HCT116 (cell line): Measurements from ENCODE around the gene ERGIC1. TPM values are rescaled to one million over a fixed set of nuclear protein-coding genes. Genes with fewer than 3 reads are reported as not detected.
"Not testable (repeated sequence)": the region's sequence is repeated elsewhere in the genome, so short reads cannot be mapped to it uniquely, and the experiment has no call there.

Experiments used
- ATAC-seq: fragments of 200-7000 bp; cut with Tn5 transposase; 2 replicates; pipeline ENCODE4 v1.9.1; 2020; ENCODE audit warnings: mild to moderate bottlenecking, moderate library complexity
- BruUV-seq: library from RNA; stranded (reverse); fragments of 400-500 nt; replicated peaks from 2 replicates; lab custom pipeline; 2021; lab: Mats Ljungman, UMichigan
- CTCF ChIA-PET: fragments of 300-600 bp; sonication (Branson Sonifier 250); formaldehyde crosslinking; loops from one replicate; lab custom pipeline; 2021; ENCODE audit warnings: antibody characterized with exemption; lab: Charles Lee
- POLR2A ChIA-PET: fragments of 300-600, 350-600 bp; sonication (Branson Sonifier 250); formaldehyde crosslinking; loops from one replicate; lab custom pipeline; 2021; ENCODE audit warnings: antibody characterized with exemption; lab: Charles Lee
- RAD21 ChIA-PET, 2 experiments: fragments of 300-600 bp; sonication (Branson Sonifier 250); formaldehyde crosslinking; loops; one replicate each; lab custom pipeline; 2023; ENCODE audit warnings: low total read pairs in 2 of 2; ENCODE audit not compliant: uncharacterized antibody in 2 of 2, unreplicated experiment in 2 of 2, low non-redundant PET in 1 of 2; lab: Charles Lee
- DNase-seq: peaks from one replicate; pipeline ENCODE4 v3.0.0-alpha.2; 2010; ENCODE audit warnings: low read depth, low spot score
- H2AFZ ChIP-seq: fragments of 200-600 bp; shearing (Covaris generic), sonication (generic); 2 replicates; pipeline ENCODE4 v1.6.1; 2017; ENCODE audit warnings: low read depth, mixed run types, mixed read lengths, antibody characterized with exemption, low read length; ENCODE audit not compliant: poor library complexity, severe bottlenecking
- H3K27ac ChIP-seq: 2 replicates; pipeline ENCODE4 v1.5.1; 2012; ENCODE audit warnings: low read depth, low read length
- H3K27me3 ChIP-seq: fragments of 200-600 bp; sonication (generic); 2 replicates; pipeline ENCODE4 v1.6.1; 2016; ENCODE audit warnings: mixed run types, low read length, mixed read lengths; ENCODE audit not compliant: insufficient read depth
- H3K36me3 ChIP-seq, 2 experiments: fragments of 200-500 bp in 1 of 2; fragments of 200-600 bp in 1 of 2; sonication (Bioruptor generic) in 1 of 2; sonication (generic) in 1 of 2; 2 replicates each; pipeline versions ENCODE4 v1.5.1 to v1.6.1; 2014 to 2016; ENCODE audit warnings: low read length in 2 of 2, inconsistent platforms in 1 of 2, mixed read lengths in 1 of 2, mixed run types in 1 of 2; ENCODE audit not compliant: insufficient read depth in 2 of 2, control insufficient read depth in 1 of 2
- H3K4me1 ChIP-seq, 2 experiments: fragments of 200-600 bp in 1 of 2; sonication (generic) in 1 of 2; 2 replicates each; pipeline versions ENCODE4 v1.5.1 to v1.6.1; 2012 to 2017; ENCODE audit warnings: low read length in 2 of 2, inconsistent platforms in 1 of 2, mild to moderate bottlenecking in 1 of 2, mixed read lengths in 1 of 2, mixed run types in 1 of 2, moderate library complexity in 1 of 2; ENCODE audit not compliant: insufficient read depth in 2 of 2, control insufficient read depth in 1 of 2
- H3K4me2 ChIP-seq: fragments of 200-600 bp; sonication (generic); 2 replicates; pipeline ENCODE4 v1.6.1; 2017; ENCODE audit warnings: mixed run types, low read length, mixed read lengths
- H3K4me3 ChIP-seq, 2 experiments: fragments of 200-600 bp in 1 of 2; sonication (generic) in 1 of 2; replicated peaks in 1 of 2; 2 replicates each; pipeline ENCODE4 v1.5.1; 2011 to 2016; ENCODE audit warnings: low read length in 2 of 2, control low read depth in 1 of 2, low read depth in 1 of 2, mild to moderate bottlenecking in 1 of 2, mixed read lengths in 1 of 2, mixed run types in 1 of 2
- H3K79me2 ChIP-seq: fragments of 200-600 bp; sonication (generic); 2 replicates; pipeline ENCODE4 v1.6.1; 2017; ENCODE audit warnings: mild to moderate bottlenecking, mixed run types, low read length, moderate library complexity, mixed read lengths; ENCODE audit not compliant: insufficient read depth
- H3K9ac ChIP-seq: fragments of 200-600 bp; sonication (generic); 2 replicates; pipeline ENCODE4 v1.6.1; 2016; ENCODE audit warnings: low read length, mixed read lengths
- H3K9me2 ChIP-seq: fragments of 200-600 bp; sonication (generic), shearing (Covaris generic); 2 replicates; pipeline ENCODE4 v1.6.1; 2017; ENCODE audit warnings: mixed run types, mild to moderate bottlenecking, moderate library complexity; ENCODE audit not compliant: insufficient read depth
- H3K9me3 ChIP-seq, 2 experiments: fragments of 200-500 bp in 1 of 2; fragments of 200-600 bp in 1 of 2; sonication (Bioruptor generic) in 1 of 2; sonication (generic) in 1 of 2; 2 replicates each; pipeline ENCODE4 v1.6.1; 2014 to 2017; ENCODE audit warnings: low read length in 2 of 2, mixed read lengths in 2 of 2, inconsistent platforms in 1 of 2, low read depth in 1 of 2, mild to moderate bottlenecking in 1 of 2, mixed run types in 1 of 2, moderate library complexity in 1 of 2; ENCODE audit not compliant: control insufficient read depth in 1 of 2, insufficient read depth in 1 of 2
- H4K20me1 ChIP-seq: fragments of 200-600 bp; sonication (generic), shearing (Covaris generic); 2 replicates; pipeline ENCODE4 v1.6.1; 2017; ENCODE audit warnings: mixed run types, mild to moderate bottlenecking, moderate library complexity; ENCODE audit not compliant: insufficient read depth
- CBX3 ChIP-seq: IDR thresholded peaks from 2 replicates; pipeline ENCODE4 v1.6.1; 2012; ENCODE audit warnings: low read depth
- ELF1 ChIP-seq: IDR thresholded peaks from 2 replicates; pipeline ENCODE4 v1.6.1; 2012; ENCODE audit warnings: low read depth, borderline replicate concordance
- EZH2 ChIP-seq: fragments of 200-600 bp; sonication (generic); IDR thresholded peaks from 2 replicates; pipeline ENCODE4 v1.6.1; 2017; ENCODE audit warnings: antibody characterized with exemption, mixed run types
- EZH2phosphoT487 ChIP-seq: fragments of 200-600 bp; IDR thresholded peaks from 2 replicates; pipeline ENCODE4 v1.6.1; 2018; ENCODE audit warnings: antibody characterized with exemption, borderline replicate concordance
- JUND ChIP-seq: IDR thresholded peaks from 2 replicates; pipeline ENCODE4 v1.6.1; 2012
- MAX ChIP-seq: IDR thresholded peaks from 2 replicates; pipeline ENCODE4 v1.6.1; 2012
- POLR2A ChIP-seq: IDR thresholded peaks from 2 replicates; pipeline ENCODE4 v1.7.0; 2011; ENCODE audit warnings: borderline replicate concordance; ENCODE audit not compliant: insufficient read depth, insufficient read length; ENCODE audit errors: extremely low read depth
- POLR2AphosphoS5 ChIP-seq: IDR thresholded peaks from 2 replicates; pipeline ENCODE4 v1.6.1; 2011; ENCODE audit warnings: mild to moderate bottlenecking, low read depth, low read length, moderate library complexity
- TCF7L2 ChIP-seq: IDR thresholded peaks from 2 replicates; pipeline ENCODE4 v1.7.0; 2011; ENCODE audit warnings: borderline replicate concordance, inconsistent platforms; ENCODE audit not compliant: insufficient read depth, insufficient read length; ENCODE audit errors: extremely low read depth
- ZFX ChIP-seq: fragments of 450-650 bp; IDR thresholded peaks from 2 replicates; pipeline ENCODE4 v1.6.1; 2017
- ZNF274 ChIP-seq: fragments of 200-500 bp; sonication (Bioruptor generic); IDR thresholded peaks from 2 replicates; pipeline ENCODE4 v1.6.1; 2014; ENCODE audit warnings: mild to moderate bottlenecking, low read depth, low read length, inconsistent platforms
- intact Hi-C: fragments of 100-400 bp; cut with micrococcal nuclease; formaldehyde crosslinking; loops from 2 replicates; pipeline ENCODE4 v1.10.0; 2022
- total RNA-seq: library from RNA; stranded (reverse); gene quantifications from one replicate; pipeline ENCODE4 v1.2.1, GENCODE V29; 2021; ENCODE audit not compliant: unreplicated experiment

Gene ERGIC1
- total RNA-seq, 1 experiment from 2014 or later: 73.3 TPM

GRCh38 chr5:172896465-172896864 is 62.4 kb downstream of the ERGIC1 start:
- DNase-seq (no peak), ATAC-seq (no peak)
- Histone ChIP-seq H3K4me1 (no peaks in the 10 kb centered on the region), H3K4me2 (no peak overlapping the region), H3K9me2 (no peaks in the 10 kb centered on the region), H3K27ac (no peak overlapping the region), H3K79me2 (no peaks in the 10 kb centered on the region), H3K4me3 (no peak overlapping the region), H3K36me3 (no peaks in the 10 kb centered on the region), H4K20me1 (no peaks in the 10 kb centered on the region), H3K27me3 (no peaks in the 10 kb centered on the region), H2AFZ (no peak overlapping the region), H3K9me3 (no peaks in the 10 kb centered on the region), H3K9ac (no peak overlapping the region)
- CTCF ChIA-PET: no interaction called here
- RAD21 ChIA-PET: no interaction called here
- TF ChIP-seq CBX3 (no peak), ELF1 (no peak), POLR2A (no peak), EZH2phosphoT487 (no peak), MAX (no peak), EZH2 (no peak), ZFX (no peak), JUND (no peak), TCF7L2 (no peak), ZNF274 (no peak), POLR2AphosphoS5 (no peak)
- POLR2A ChIA-PET: no interaction called here
- intact Hi-C loops: no loop called here
- BruUV-seq: no TSS peak

GRCh38 chr5:172897067-172897466 is 63.0 kb downstream of the ERGIC1 start:
- H3K9ac ChIP-seq, H3K36me3 ChIP-seq, intact Hi-C loops, H3K9me2 ChIP-seq, DNase-seq, H3K27me3 ChIP-seq, H2AFZ ChIP-seq, H3K9me3 ChIP-seq, H3K4me3 ChIP-seq, H3K4me1 ChIP-seq, POLR2A ChIA-PET, CTCF ChIA-PET, H3K79me2 ChIP-seq, H3K27ac ChIP-seq, ATAC-seq, H4K20me1 ChIP-seq, BruUV-seq, H3K4me2 ChIP-seq: not testable (repeated sequence)
- RAD21 ChIA-PET: interaction anchor here in 1 of 2 experiments (0.6 kb wide), 1 partner anchor 246 kb away, joined by 5 read pairs; no protein-coding TSS in a partner anchor
